Measurements from ENCODE around the gene DMGDH. TPM values are rescaled to one million over a fixed set of nuclear protein-coding genes. Genes with fewer than 3 reads are reported as not detected.

Gene DMGDH
- total and polyA plus RNA-seq, 2 donors (not counting 3 experiments of a cell fraction or from before 2014, with no cell fraction given): 0.11 TPM; not detected in 1

GRCh38 chr5:79080804-79081203 is 11.3 kb upstream of the DMGDH start:
- ChIA-PET CTCF (interaction anchor here (1.4 to 2.4 kb wide), 2 partner anchors 52 to 56 kb away, joined by 3 to 7 read pairs; no protein-coding TSS in a partner anchor), POLR2A (no interaction called here)
- Histone ChIP-seq H3K79me2 (ENCODE audit: control insufficient read depth, insufficient read depth, low read length) (no peaks in the 10 kb centered on the region), H3K4me1 (ENCODE audit: control insufficient read depth, extremely low read depth, insufficient read depth, low read length) (no peaks in the 10 kb centered on the region), H4K20me1 (replicated peaks; ENCODE audit: control insufficient read depth, extremely low read depth, insufficient read depth, low read length) (no peaks in the 10 kb centered on the region), H3K4me3 (replicated peaks in 1 of 3; ENCODE audit: insufficient read depth in 1 of 3, low read depth in 1 of 3, low read length in 3 of 3) (no peak overlapping the region), H3K36me3 (ENCODE audit: control insufficient read depth in 2 of 2, extremely low read depth in 1 of 2, insufficient read depth in 2 of 2, low read length in 2 of 2) (no peaks in the 10 kb centered on the region), H3K9ac (replicated peaks; ENCODE audit: extremely low read depth, insufficient read depth, low read length) (no peak overlapping the region), H2AFZ (ENCODE audit: low read depth, low read length) (no peak overlapping the region), H3K27me3 (ENCODE audit: control insufficient read depth in 2 of 2, insufficient read depth in 2 of 2, low read length in 2 of 2) (no peaks in the 10 kb centered on the region), H3K9me3 (replicated peaks; ENCODE audit: control insufficient read depth, insufficient read depth, low read length) (no peaks in the 10 kb centered on the region), H3K4me2 (ENCODE audit: insufficient read depth, low read length) (no peak overlapping the region), H3K9me1 (replicated peaks; ENCODE audit: control insufficient read depth, extremely low read depth, insufficient read depth, low read length) (no peaks in the 10 kb centered on the region), H3K27ac (ENCODE audit: insufficient read depth, low read depth, low read length) (no peak overlapping the region)
- no peak for FAIRE-seq
- dilution Hi-C loops (cut with MboI; ENCODE audit: extremely low pct_ligation_motif_present, low sequenced_read_pairs): no loop called here
- no TSS peak for BruUV-seq (replicated peaks)
- DNase-seq (ENCODE audit: low read depth, low spot score): no peak
- intact Hi-C loops (cut with micrococcal nuclease): no loop called here
- no peak for TF ChIP-seq GATA2 (IDR thresholded peaks at IDR 0.05; ENCODE audit: insufficient read depth, insufficient read length, low read depth, low read length)
- TF ChIP-seq MAX (IDR thresholded peaks at IDR 0.05; ENCODE audit: insufficient read depth, insufficient read length): no peak
- TF ChIP-seq POLR2A (IDR thresholded peaks at IDR 0.05; ENCODE audit: low read depth, low read length): no peak
- TF ChIP-seq FOS (IDR thresholded peaks at IDR 0.05; ENCODE audit: borderline replicate concordance, insufficient read depth, low read length): no peak
- TF ChIP-seq, protein P1, sequence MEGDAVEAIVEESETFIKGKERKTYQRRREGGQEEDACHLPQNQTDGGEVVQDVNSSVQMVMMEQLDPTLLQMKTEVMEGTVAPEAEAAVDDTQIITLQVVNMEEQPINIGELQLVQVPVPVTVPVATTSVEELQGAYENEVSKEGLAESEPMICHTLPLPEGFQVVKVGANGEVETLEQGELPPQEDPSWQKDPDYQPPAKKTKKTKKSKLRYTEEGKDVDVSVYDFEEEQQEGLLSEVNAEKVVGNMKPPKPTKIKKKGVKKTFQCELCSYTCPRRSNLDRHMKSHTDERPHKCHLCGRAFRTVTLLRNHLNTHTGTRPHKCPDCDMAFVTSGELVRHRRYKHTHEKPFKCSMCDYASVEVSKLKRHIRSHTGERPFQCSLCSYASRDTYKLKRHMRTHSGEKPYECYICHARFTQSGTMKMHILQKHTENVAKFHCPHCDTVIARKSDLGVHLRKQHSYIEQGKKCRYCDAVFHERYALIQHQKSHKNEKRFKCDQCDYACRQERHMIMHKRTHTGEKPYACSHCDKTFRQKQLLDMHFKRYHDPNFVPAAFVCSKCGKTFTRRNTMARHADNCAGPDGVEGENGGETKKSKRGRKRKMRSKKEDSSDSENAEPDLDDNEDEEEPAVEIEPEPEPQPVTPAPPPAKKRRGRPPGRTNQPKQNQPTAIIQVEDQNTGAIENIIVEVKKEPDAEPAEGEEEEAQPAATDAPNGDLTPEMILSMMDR (IDR thresholded peaks at IDR 0.05; ENCODE audit: extremely low read depth in 1 of 2, insufficient read depth in 1 of 2, low read depth in 1 of 2, low read length in 2 of 2): no peak
